ENCODE measurements around the gene PLD2.

DNA sequence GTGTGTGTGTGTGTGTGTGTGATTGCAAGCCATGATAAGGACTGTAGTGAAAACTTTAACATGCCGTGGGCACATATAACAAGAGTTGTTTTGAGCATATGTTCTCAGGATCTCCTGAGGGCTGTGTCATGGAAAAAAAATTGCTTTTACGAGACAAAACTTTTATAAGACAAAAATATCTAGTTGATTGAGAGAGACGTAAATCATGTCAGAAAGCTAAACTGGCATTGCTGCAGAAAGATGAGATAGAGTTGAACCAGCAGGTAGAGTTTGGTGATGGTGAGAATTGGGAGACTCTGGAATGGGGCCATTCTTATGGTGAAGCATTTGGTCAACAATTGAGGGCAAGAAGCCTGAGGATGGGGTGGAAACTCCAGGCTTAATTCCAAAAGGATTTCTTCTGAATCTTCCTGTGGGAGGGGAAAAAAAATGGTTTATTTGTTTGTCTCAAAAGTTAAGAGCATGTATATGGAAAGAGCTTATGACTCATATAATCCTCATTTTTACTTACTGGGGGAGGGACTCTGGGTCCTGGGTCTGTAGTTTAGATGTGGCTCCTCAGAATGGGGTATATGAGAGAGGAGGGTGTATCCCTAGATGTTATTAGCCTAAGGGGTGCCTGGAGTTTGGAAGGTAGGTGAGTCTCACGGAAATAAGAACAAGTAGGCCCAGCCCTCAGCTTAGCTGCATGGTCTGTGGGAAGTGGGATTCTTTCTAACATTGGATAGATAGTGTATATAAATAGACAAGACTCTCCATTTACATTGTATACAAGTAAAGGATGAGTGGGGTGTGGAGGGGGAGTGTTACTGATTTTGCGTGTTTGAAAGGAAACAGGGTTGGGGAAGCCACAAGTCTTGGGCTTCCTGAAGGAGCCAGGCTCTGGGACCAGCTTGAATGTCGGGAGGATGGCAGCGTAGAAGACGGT lies 33.3 kb downstream of the PLD2 start:
- TF ChIP-seq, protein P1, sequence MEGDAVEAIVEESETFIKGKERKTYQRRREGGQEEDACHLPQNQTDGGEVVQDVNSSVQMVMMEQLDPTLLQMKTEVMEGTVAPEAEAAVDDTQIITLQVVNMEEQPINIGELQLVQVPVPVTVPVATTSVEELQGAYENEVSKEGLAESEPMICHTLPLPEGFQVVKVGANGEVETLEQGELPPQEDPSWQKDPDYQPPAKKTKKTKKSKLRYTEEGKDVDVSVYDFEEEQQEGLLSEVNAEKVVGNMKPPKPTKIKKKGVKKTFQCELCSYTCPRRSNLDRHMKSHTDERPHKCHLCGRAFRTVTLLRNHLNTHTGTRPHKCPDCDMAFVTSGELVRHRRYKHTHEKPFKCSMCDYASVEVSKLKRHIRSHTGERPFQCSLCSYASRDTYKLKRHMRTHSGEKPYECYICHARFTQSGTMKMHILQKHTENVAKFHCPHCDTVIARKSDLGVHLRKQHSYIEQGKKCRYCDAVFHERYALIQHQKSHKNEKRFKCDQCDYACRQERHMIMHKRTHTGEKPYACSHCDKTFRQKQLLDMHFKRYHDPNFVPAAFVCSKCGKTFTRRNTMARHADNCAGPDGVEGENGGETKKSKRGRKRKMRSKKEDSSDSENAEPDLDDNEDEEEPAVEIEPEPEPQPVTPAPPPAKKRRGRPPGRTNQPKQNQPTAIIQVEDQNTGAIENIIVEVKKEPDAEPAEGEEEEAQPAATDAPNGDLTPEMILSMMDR (IDR thresholded peaks at IDR 0.05) = no peak
- no peak for TF ChIP-seq ZFX (IDR thresholded peaks at IDR 0.05; ENCODE audit: borderline replicate concordance)

Measured in 22Rv1 (cell line).